ENCODE results near the gene TMEM252. TPM values are rescaled to one million over a fixed set of nuclear protein-coding genes. Genes with fewer than 3 reads are reported as not detected.

TMEM252 gene
- total RNA-seq, 1 donor from 2014 or later, result not detected

DNA sequence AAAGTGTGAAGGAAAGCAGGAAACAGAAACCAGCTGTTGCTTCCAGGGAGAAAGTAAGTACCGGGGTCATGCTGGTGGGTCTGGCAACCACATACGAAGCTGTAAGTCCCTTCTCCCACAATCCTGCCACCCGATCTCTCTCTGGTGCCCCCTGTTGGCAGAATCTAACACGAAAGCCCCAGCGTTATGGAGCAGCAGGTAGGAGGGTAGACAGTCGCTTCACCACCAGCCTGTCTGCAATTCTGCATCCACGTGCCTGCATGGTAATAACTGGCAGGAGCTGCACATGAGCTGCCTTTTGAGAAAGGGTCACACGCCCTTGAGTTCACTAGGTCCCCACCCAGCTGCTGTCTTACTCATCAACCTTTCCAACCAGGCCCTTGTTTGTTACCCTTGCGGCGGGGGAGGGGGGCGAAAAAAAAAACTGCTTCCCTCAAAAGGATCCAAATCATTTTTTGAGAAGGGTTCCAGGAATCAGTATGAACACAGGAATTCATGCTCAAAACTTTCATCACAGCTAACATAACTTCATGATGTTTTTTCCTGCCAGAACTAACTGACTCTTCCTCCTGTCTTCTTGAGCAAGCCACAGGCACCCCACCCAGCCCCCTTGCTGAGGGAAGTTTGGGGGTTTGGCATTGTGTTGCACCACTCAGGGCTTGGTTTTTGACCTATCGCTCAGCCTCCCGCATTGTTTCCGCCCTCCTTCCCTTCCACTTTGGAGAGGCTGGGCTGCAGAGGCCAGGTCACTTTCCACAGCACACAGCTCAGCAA lies 19.6 kb upstream of the TMEM252 start:
- no peak overlapping the region for H3K27ac Mint-ChIP-seq (ENCODE audit: unreplicated experiment)

DNA sequence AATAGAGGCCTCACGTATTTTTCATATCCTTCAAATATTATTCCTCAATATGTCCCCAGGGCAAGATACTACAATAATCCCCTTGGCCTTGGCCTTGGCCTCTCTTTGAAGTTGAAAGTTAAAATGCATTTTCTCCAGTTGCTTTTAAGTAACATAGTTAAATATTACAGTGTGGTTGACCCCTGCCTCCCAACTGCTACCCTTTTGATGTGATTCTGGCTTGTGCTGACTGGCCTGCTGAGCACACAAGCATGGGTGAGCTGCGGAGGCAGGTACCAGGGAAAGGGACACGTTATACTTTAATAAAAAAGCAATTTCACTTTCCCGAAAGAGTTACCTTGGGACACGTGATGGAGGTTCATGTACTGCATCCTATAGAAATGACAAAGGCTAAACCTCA lies 17.9 kb upstream of the TMEM252 start:
- DNase-seq (ENCODE audit: low spot score), result no peak
- H3K27me3 Mint-ChIP-seq (ENCODE audit: low read depth), result no peaks in the 10 kb centered on the region
- no peaks in the 10 kb centered on the region for H3K4me1 Mint-ChIP-seq (ENCODE audit: low read depth)
- no peak overlapping the region for H3K27ac Mint-ChIP-seq (ENCODE audit: unreplicated experiment)
- H3K36me3 Mint-ChIP-seq (ENCODE audit: low read depth), result no peaks in the 10 kb centered on the region
- H3K9me3 Mint-ChIP-seq (ENCODE audit: low read depth), result peaks cover 2% of the 10 kb centered on the region
- no peak overlapping the region for H3K4me3 Mint-ChIP-seq (ENCODE audit: unreplicated experiment)
- no peak for TF ChIP-seq CTCF (IDR thresholded peaks at IDR 0.05)

More for the DNA sequence above, 19.6 kb upstream of the TMEM252 start:
- Mint-ChIP-seq H3K9me3 (ENCODE audit: low read depth) (peaks cover 2% of the 10 kb centered on the region), H3K4me1 (ENCODE audit: low read depth) (no peaks in the 10 kb centered on the region), H3K36me3 (ENCODE audit: low read depth) (no peaks in the 10 kb centered on the region), H3K4me3 (ENCODE audit: unreplicated experiment) (no peak overlapping the region), H3K27me3 (ENCODE audit: low read depth) (no peaks in the 10 kb centered on the region)
- no peak for DNase-seq (ENCODE audit: low spot score)
- peak; percentile 36 for TF ChIP-seq CTCF (IDR thresholded peaks at IDR 0.05)

- Mint-ChIP-seq H3K4me1 (ENCODE audit: low read depth) (no peaks in the 10 kb centered on the region), H3K9me3 (ENCODE audit: low read depth) (peaks cover 2% of the 10 kb centered on the region), H3K27ac (ENCODE audit: unreplicated experiment) (no peak overlapping the region), H3K27me3 (ENCODE audit: low read depth) (no peaks in the 10 kb centered on the region), H3K4me3 (ENCODE audit: unreplicated experiment) (no peak overlapping the region), H3K36me3 (ENCODE audit: low read depth) (no peaks in the 10 kb centered on the region)
- DNase-seq (ENCODE audit: low spot score), result no peak
- no peak for TF ChIP-seq CTCF (IDR thresholded peaks at IDR 0.05)
Observed at GRCh38 chr9:68555437-68556150, 14.9 kb upstream of the TMEM252 start.

- Mint-ChIP-seq H3K27me3 (ENCODE audit: low read depth) (peaks cover 2% of the 10 kb centered on the region), H3K36me3 (ENCODE audit: low read depth) (no peaks in the 10 kb centered on the region), H3K9me3 (ENCODE audit: low read depth) (peaks cover 2% of the 10 kb centered on the region), H3K4me3 (ENCODE audit: unreplicated experiment) (no peak overlapping the region), H3K4me1 (ENCODE audit: low read depth) (no peaks in the 10 kb centered on the region), H3K27ac (ENCODE audit: unreplicated experiment) (no peak overlapping the region)
- DNase-seq (ENCODE audit: low spot score), result no peak
- TF ChIP-seq CTCF (IDR thresholded peaks at IDR 0.05), result no peak
Observed at GRCh38 chr9:68552700-68553476, 12.2 kb upstream of the TMEM252 start.

DNA sequence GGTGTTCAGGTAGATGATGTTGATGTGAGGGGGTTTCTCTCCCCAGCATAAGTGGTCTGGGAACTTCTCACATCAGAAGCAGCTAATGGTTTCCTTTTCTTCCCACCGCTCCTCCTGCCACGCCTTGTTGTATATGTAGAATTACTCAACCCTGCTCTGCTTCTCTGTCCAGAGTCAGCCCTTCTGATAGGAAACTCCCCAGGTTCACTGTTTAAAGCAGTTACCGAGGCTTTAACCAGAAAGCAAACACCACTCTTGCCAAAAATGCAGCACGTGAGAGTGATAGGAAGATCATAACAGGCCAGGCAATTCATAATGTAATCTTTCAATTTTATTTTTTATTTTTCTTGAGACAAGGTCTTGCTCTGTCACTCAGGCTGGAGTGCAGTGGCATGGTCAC lies 10.5 kb upstream of the TMEM252 start:
- H3K27ac Mint-ChIP-seq (ENCODE audit: unreplicated experiment), result no peak overlapping the region
- TF ChIP-seq CTCF (IDR thresholded peaks at IDR 0.05), result no peak
- no peaks in the 10 kb centered on the region for H3K4me1 Mint-ChIP-seq (ENCODE audit: low read depth)
- H3K27me3 Mint-ChIP-seq (ENCODE audit: low read depth), result peaks cover 2% of the 10 kb centered on the region
- no peak overlapping the region for H3K4me3 Mint-ChIP-seq (ENCODE audit: unreplicated experiment)
- no peaks in the 10 kb centered on the region for H3K9me3 Mint-ChIP-seq (ENCODE audit: low read depth)
- no peaks in the 10 kb centered on the region for H3K36me3 Mint-ChIP-seq (ENCODE audit: low read depth)
- DNase-seq (ENCODE audit: low spot score), result no peak
